ENCODE data around the gene RPLP2.

DNA sequence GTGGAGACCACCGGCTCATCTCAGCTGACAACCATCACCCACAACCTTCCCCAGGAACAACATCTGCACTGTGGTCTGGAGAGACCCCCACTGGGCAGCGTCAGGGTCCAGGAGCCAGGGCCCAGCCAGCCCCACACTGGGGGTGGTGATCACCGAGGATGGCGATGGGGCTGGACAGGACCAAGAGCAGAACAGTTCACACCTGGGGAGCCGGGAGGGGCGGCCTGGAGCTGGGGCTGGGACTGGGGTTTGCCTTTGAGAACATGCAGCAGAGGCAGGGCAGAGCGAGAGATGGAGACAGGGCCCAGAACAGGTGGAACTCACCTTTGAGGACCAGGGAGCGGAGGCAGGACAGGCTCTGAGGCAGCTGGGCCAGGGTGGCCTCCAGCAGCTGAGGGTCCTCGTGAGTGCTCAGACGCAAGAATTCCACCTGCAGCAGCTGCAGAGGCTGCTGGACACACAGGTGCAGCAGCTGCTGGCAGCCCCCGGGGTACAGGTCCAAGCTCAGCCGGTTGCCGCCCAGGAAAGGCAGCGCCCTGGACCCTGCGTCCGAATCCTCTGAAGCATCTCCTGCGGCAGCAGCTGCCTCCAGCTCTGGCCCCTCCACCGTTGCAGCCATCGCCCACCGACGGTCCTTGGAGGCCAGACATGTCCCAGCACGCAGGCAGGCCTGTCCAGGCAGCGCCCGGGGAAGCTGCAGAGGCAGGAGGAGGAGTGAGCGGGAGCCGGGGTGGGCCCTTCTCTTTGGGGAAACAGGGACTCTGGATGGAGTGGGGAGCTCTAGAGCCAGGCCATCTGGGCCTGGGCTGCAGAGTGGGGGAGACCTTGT, 5.8 kb upstream of the RPLP2 start:
- TF ChIP-seq, protein P1, sequence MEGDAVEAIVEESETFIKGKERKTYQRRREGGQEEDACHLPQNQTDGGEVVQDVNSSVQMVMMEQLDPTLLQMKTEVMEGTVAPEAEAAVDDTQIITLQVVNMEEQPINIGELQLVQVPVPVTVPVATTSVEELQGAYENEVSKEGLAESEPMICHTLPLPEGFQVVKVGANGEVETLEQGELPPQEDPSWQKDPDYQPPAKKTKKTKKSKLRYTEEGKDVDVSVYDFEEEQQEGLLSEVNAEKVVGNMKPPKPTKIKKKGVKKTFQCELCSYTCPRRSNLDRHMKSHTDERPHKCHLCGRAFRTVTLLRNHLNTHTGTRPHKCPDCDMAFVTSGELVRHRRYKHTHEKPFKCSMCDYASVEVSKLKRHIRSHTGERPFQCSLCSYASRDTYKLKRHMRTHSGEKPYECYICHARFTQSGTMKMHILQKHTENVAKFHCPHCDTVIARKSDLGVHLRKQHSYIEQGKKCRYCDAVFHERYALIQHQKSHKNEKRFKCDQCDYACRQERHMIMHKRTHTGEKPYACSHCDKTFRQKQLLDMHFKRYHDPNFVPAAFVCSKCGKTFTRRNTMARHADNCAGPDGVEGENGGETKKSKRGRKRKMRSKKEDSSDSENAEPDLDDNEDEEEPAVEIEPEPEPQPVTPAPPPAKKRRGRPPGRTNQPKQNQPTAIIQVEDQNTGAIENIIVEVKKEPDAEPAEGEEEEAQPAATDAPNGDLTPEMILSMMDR (IDR thresholded peaks at IDR 0.05; ENCODE audit: insufficient read depth, low read length): no peak
- TF ChIP-seq, protein P2, sequence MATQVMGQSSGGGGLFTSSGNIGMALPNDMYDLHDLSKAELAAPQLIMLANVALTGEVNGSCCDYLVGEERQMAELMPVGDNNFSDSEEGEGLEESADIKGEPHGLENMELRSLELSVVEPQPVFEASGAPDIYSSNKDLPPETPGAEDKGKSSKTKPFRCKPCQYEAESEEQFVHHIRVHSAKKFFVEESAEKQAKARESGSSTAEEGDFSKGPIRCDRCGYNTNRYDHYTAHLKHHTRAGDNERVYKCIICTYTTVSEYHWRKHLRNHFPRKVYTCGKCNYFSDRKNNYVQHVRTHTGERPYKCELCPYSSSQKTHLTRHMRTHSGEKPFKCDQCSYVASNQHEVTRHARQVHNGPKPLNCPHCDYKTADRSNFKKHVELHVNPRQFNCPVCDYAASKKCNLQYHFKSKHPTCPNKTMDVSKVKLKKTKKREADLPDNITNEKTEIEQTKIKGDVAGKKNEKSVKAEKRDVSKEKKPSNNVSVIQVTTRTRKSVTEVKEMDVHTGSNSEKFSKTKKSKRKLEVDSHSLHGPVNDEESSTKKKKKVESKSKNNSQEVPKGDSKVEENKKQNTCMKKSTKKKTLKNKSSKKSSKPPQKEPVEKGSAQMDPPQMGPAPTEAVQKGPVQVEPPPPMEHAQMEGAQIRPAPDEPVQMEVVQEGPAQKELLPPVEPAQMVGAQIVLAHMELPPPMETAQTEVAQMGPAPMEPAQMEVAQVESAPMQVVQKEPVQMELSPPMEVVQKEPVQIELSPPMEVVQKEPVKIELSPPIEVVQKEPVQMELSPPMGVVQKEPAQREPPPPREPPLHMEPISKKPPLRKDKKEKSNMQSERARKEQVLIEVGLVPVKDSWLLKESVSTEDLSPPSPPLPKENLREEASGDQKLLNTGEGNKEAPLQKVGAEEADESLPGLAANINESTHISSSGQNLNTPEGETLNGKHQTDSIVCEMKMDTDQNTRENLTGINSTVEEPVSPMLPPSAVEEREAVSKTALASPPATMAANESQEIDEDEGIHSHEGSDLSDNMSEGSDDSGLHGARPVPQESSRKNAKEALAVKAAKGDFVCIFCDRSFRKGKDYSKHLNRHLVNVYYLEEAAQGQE (IDR thresholded peaks at IDR 0.05; ENCODE audit: insufficient replicate concordance, low read depth): no peak
- no peak for TF ChIP-seq POLR2AphosphoS5 (IDR thresholded peaks at IDR 0.05; ENCODE audit: low read depth)

Data from HL-60 (cell line).